Measurements from ENCODE around the gene TLL2.

The TLL2 gene

GRCh38 chr10:96341219-96342182 lies 172.2 kb downstream of the TLL2 start:
- DNase-seq (ENCODE audit: low read depth), result no peak
- H3K4me3 ChIP-seq (ENCODE audit: low read length), result no peak overlapping the region
- TF ChIP-seq CTCF (IDR thresholded peaks at IDR 0.05; ENCODE audit: insufficient read depth, low read depth, low read length, missing control alignments), result no peak

GRCh38 chr10:96339956-96340904 lies 173.5 kb downstream of the TLL2 start:
- DNase-seq (ENCODE audit: low read depth), result peak; percentile 80

GRCh38 chr10:96339383-96339782 lies 174.3 kb downstream of the TLL2 start:
- TF ChIP-seq CTCF (IDR thresholded peaks at IDR 0.05; ENCODE audit: insufficient read depth, low read depth, low read length, missing control alignments), result no peak
- DNase-seq (ENCODE audit: low read depth), result no peak
- H3K4me3 ChIP-seq (ENCODE audit: low read length), result no peak overlapping the region

More at GRCh38 chr10:96339956-96340904, 173.5 kb downstream of the TLL2 start:
- peak; percentile 93 for TF ChIP-seq CTCF (IDR thresholded peaks at IDR 0.05; ENCODE audit: insufficient read depth, low read depth, low read length, missing control alignments)
- H3K4me3 ChIP-seq (ENCODE audit: low read length), result no peak overlapping the region

GRCh38 chr10:96338279-96338925 lies 175.3 kb downstream of the TLL2 start:
- no peak overlapping the region for H3K4me3 ChIP-seq (ENCODE audit: low read length)
- TF ChIP-seq CTCF (IDR thresholded peaks at IDR 0.05; ENCODE audit: insufficient read depth, low read depth, low read length, missing control alignments), result no peak
- no peak for DNase-seq (ENCODE audit: low read depth)

- DNase-seq (ENCODE audit: low read depth), result no peak
- TF ChIP-seq CTCF (IDR thresholded peaks at IDR 0.05; ENCODE audit: insufficient read depth, low read depth, low read length, missing control alignments), result no peak
- H3K4me3 ChIP-seq (ENCODE audit: low read length), result no peak overlapping the region
These were observed 176.6 kb downstream of the TLL2 start for GRCh38 chr10:96337106-96337505.

Data from epithelial cell of esophagus (primary cell).